Gastroesophageal sphincter (tissue), 3 donors: ENCODE results near the gene HPCAL1.

Source experiments
- CTCF ChIP-seq, 4 experiments: fragments of 200-600 bp in 2 of 4; fragments of 450-650 bp in 2 of 4; sonication (generic) in 1 of 4; IDR thresholded peaks; one replicate each; pipeline ENCODE4 v1.5.1; 2017 to 2019; ENCODE audit warnings: antibody characterized with exemption in 4 of 4, mild to moderate bottlenecking in 2 of 4, moderate library complexity in 2 of 4
- POLR2A ChIP-seq, 2 donors: fragments of 450-650 bp; IDR thresholded peaks; one replicate each; pipeline ENCODE4 v1.6.1; 2017; ENCODE audit warnings: antibody characterized with exemption in 2 of 2, mild to moderate bottlenecking in 2 of 2, moderate library complexity in 1 of 2

DNA sequence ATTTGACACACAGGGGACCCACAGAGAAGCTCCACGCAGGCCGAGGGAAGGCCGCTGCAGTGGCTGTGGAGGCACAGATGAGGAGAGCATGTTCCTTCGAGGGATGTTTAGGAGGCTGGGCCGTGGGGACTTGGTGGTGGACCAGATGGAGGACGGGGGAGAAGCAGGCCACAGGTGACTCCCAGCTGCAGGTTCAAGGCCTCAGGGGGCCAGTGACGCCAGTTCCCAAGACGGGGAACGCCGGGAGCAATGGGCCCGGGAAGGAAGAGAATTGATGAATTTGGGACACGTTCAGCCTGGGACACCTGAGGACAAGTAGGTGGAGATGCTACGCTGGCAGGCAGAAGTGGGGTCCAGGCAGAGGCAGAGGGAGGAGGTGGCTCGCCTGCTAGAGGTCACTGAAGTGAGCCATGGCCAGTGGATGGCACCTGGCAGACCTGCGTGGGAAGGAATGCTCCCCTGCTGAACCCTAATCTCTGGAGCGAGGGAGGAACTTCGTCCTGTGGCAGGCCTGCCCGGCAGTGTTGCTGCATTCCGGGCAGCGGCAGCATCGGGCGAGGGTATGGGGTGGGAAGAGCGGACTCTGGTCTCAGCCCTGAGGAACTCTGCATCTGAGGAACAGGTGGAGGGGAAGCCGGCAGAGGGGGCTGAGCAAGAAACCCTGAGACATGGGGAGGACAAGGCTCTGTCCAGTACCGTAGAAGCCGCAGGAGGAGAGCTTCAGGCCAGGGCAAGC lies 25.2 kb upstream of the HPCAL1 start:
- TF ChIP-seq CTCF (IDR thresholded peaks at IDR 0.05), result no peak
- no peak for TF ChIP-seq POLR2A (IDR thresholded peaks at IDR 0.05)
